Cardiac muscle cell (in vitro differentiated cells and primary cell): Measurements from ENCODE around the gene APRT. TPM values are rescaled to one million over a fixed set of nuclear protein-coding genes. Genes with fewer than 3 reads are reported as not detected.
"Not testable (repeated sequence)": the region's sequence is repeated elsewhere in the genome, so short reads cannot be mapped to it uniquely, and the experiment has no call there.

Source experiments
- DNase-seq, 2 donors: peaks; one replicate each; pipeline versions ENCODE4 v3.0.0 to v3.0.0-alpha.2; 2010 to 2017; ENCODE audit warnings: low read depth in 1 of 2, low spot score in 1 of 2
- H3K27ac ChIP-seq: fragments of 200-600 bp; sonication (generic); 2 replicates; pipeline ENCODE4 v1.5.1; 2016
- H3K27me3 ChIP-seq: fragments of 200-600 bp; sonication (generic); 2 replicates; pipeline ENCODE4 v1.6.0; 2016; ENCODE audit warnings: control low read depth
- H3K36me3 ChIP-seq: fragments of 200-600 bp; sonication (generic); 2 replicates; pipeline ENCODE4 v1.5.1; 2016; ENCODE audit warnings: control low read depth
- H3K4me1 ChIP-seq: fragments of 200-600 bp; sonication (generic); 2 replicates; pipeline ENCODE4 v1.8.1; 2017; ENCODE audit warnings: low read depth, mild to moderate bottlenecking, mixed run types
- H3K4me3 ChIP-seq: fragments of 200-600 bp; sonication (generic); 2 replicates; pipeline ENCODE4 v1.5.1; 2016; ENCODE audit warnings: mild to moderate bottlenecking
- H3K9me3 ChIP-seq: fragments of 200-600 bp; sonication (generic); 2 replicates; pipeline ENCODE4 v1.5.1; 2017; ENCODE audit warnings: low read depth, mild to moderate bottlenecking, control low read depth
- CTCF ChIP-seq: IDR thresholded peaks from 2 replicates; pipeline ENCODE4 v1.5.1; 2012; ENCODE audit warnings: low read depth, mild to moderate bottlenecking, low read length
- polyA plus RNA-seq: library from polyadenylated mRNA; unstranded; fragments of >200 nt; fragmentation: Nextera tagmentation; extraction: Ambion mirVana; gene quantifications from 2 replicates; pipeline ENCODE4 v1.2.1, GENCODE V29; 2016
- total RNA-seq: library from RNA; depleted of rRNA; stranded (reverse); fragments of >200 nt; gene quantifications from 2 replicates; pipeline ENCODE4 v1.2.3, GENCODE V29; 2016

Gene APRT
- total and polyA plus RNA-seq, 2 experiments from 2014 or later, result 123 to 169 TPM

- H3K36me3 ChIP-seq, result no peaks in the 10 kb centered on the region
- no peaks in the 10 kb centered on the region for H3K27me3 ChIP-seq
- DNase-seq, result no peak
- TF ChIP-seq CTCF, result no peak
- no peak overlapping the region for H3K4me3 ChIP-seq
- no peak overlapping the region for H3K27ac ChIP-seq
- H3K9me3 ChIP-seq, result no peaks in the 10 kb centered on the region
- H3K4me1 ChIP-seq, result no peaks in the 10 kb centered on the region
These were observed 14.5 kb upstream of the APRT start for GRCh38 chr16:88826070-88826840.

- no peaks in the 10 kb centered on the region for H3K4me1 ChIP-seq
- no peak overlapping the region for H3K27ac ChIP-seq
- no peak overlapping the region for H3K4me3 ChIP-seq
- no peaks in the 10 kb centered on the region for H3K9me3 ChIP-seq
- no peak for TF ChIP-seq CTCF
- no peaks in the 10 kb centered on the region for H3K36me3 ChIP-seq
- no peaks in the 10 kb centered on the region for H3K27me3 ChIP-seq
- DNase-seq, result no peak
These were observed 13.4 kb upstream of the APRT start for GRCh38 chr16:88825146-88825545.

- H3K4me3 ChIP-seq, result no peak overlapping the region
- DNase-seq, result peak in 1 of 2 donors; percentile 38
- TF ChIP-seq CTCF, result no peak
- H3K27me3 ChIP-seq, result no peaks in the 10 kb centered on the region
- H3K27ac ChIP-seq, result no peak overlapping the region
- no peaks in the 10 kb centered on the region for H3K9me3 ChIP-seq
- H3K4me1 ChIP-seq, result no peaks in the 10 kb centered on the region
- H3K36me3 ChIP-seq, result no peaks in the 10 kb centered on the region
These were observed 12.7 kb upstream of the APRT start for GRCh38 chr16:88824256-88825077.

GRCh38 chr16:88823646-88824045 is 11.9 kb upstream of the APRT start:
- not testable (repeated sequence) for H3K4me3 ChIP-seq, H3K27me3 ChIP-seq, H3K36me3 ChIP-seq, H3K27ac ChIP-seq, H3K4me1 ChIP-seq, H3K9me3 ChIP-seq, DNase-seq

- Histone ChIP-seq H3K4me3 (no peak overlapping the region), H3K4me1 (no peaks in the 10 kb centered on the region), H3K27ac (no peak overlapping the region), H3K36me3 (no peaks in the 10 kb centered on the region), H3K27me3 (no peaks in the 10 kb centered on the region), H3K9me3 (no peaks in the 10 kb centered on the region)
- TF ChIP-seq CTCF, result no peak
- DNase-seq, result no peak
These were observed 10.7 kb upstream of the APRT start for GRCh38 chr16:88822281-88823040.
